HepG2 (cell line): Measurements from ENCODE around the gene HEPHL1. TPM values are rescaled to one million over a fixed set of nuclear protein-coding genes. Genes with fewer than 3 reads are reported as not detected.

Source experiments
- ATAC-seq: fragments of 200-7000 bp; cut with Tn5 transposase; 3 replicates; pipeline ENCODE4 v1.9.1; 2020; ENCODE audit warnings: mild to moderate bottlenecking, moderate library complexity
- BruUV-seq: library from RNA; stranded (reverse); fragments of 400-500 nt; replicated peaks from 2 replicates; lab custom pipeline; 2021; lab: Mats Ljungman, UMichigan
- CTCF ChIA-PET: fragments of 300-600 bp; formaldehyde crosslinking; extraction: SDS; loops from one replicate; lab custom pipeline; 2021; ENCODE audit warnings: low total read pairs, inconsistent platforms, low intra/inter-chr PET ratio; lab: Yijun Ruan, JAX
- POLR2A ChIA-PET: fragments of 350-600 bp; sonication (Branson Sonifier 250); formaldehyde crosslinking; loops from one replicate; lab custom pipeline; 2020; ENCODE audit warnings: antibody characterized with exemption, inconsistent platforms; lab: Yijun Ruan, JAX
- DNase-seq: peaks from one replicate; pipeline ENCODE4 v3.0.0-alpha.2; 2015; ENCODE audit warnings: low spot score
- FAIRE-seq: peaks from 3 replicates; lab custom pipeline; 2011; peaks lifted over from hg19 to GRCh38; lab: Jason Lieb, UNC
- H2AFZ ChIP-seq: one replicate; pipeline ENCODE4 v1.6.1; 2011; ENCODE audit warnings: low read length, inconsistent platforms
- H3K27ac ChIP-seq: fragments of 300-600 bp; 3 replicates; pipeline ENCODE4 v1.8.0; 2011; ENCODE audit warnings: mixed run types, mild to moderate bottlenecking, mixed read lengths, low read length, inconsistent platforms; ENCODE audit not compliant: insufficient read depth; ENCODE audit errors: extremely low read length
- H3K27me3 ChIP-seq, 2 experiments: fragments of 200-600 bp in 1 of 2; 2 replicates in 1 of 2; 3 replicates in 1 of 2; pipeline versions ENCODE4 v1.6.0 to v1.8.0; 2011; ENCODE audit warnings: low read length in 2 of 2, mild to moderate bottlenecking in 2 of 2, moderate library complexity in 2 of 2, inconsistent platforms in 1 of 2; ENCODE audit not compliant: insufficient read depth in 2 of 2, control insufficient read depth in 1 of 2
- H3K36me3 ChIP-seq, 2 experiments: fragments of 200-600 bp in 1 of 2; replicated peaks in 1 of 2; 2 replicates in 1 of 2; 3 replicates in 1 of 2; pipeline versions ENCODE4 v1.5.1 to v1.8.0; 2011; ENCODE audit warnings: low read length in 2 of 2, inconsistent platforms in 1 of 2; ENCODE audit not compliant: insufficient read depth in 2 of 2, control insufficient read depth in 1 of 2
- H3K4me1 ChIP-seq: 2 replicates; pipeline ENCODE4 v1.5.1; 2012; ENCODE audit warnings: low read length, inconsistent platforms; ENCODE audit not compliant: insufficient read depth
- H3K4me2 ChIP-seq: 2 replicates; pipeline ENCODE4 v1.6.0; 2011; ENCODE audit warnings: low read depth, low read length, inconsistent platforms
- H3K4me3 ChIP-seq, 3 experiments: fragments of 200-600 bp in 1 of 3; sonication (generic), shearing (Covaris generic) in 1 of 3; replicated peaks in 1 of 3; 2 replicates each; pipeline ENCODE4 v1.5.1; 2011 to 2016; ENCODE audit warnings: low read length in 3 of 3, inconsistent platforms in 2 of 3, low read depth in 2 of 3, mild to moderate bottlenecking in 2 of 3, control low read depth in 1 of 3, mixed read lengths in 1 of 3; ENCODE audit not compliant: insufficient read depth in 1 of 3
- H3K79me2 ChIP-seq: one replicate; pipeline ENCODE4 v1.6.1; 2011; ENCODE audit warnings: low read length, inconsistent platforms; ENCODE audit not compliant: insufficient read depth
- H3K9ac ChIP-seq: 2 replicates; pipeline ENCODE4 v1.6.0; 2011; ENCODE audit warnings: mild to moderate bottlenecking, low read depth, low read length, inconsistent platforms; ENCODE audit not compliant: insufficient read depth
- H3K9me3 ChIP-seq: 2 replicates; pipeline ENCODE4 v1.5.1; 2012; ENCODE audit warnings: mild to moderate bottlenecking, low read length
- H4K20me1 ChIP-seq: 2 replicates; pipeline ENCODE4 v1.6.0; 2011; ENCODE audit warnings: inconsistent platforms, mild to moderate bottlenecking, low read length, moderate library complexity; ENCODE audit not compliant: insufficient read depth
- RNF219 ChIP-seq: sonication (generic); formaldehyde crosslinking; IDR thresholded peaks from 2 replicates; pipeline ENCODE4 v1.5.0; 2020; ENCODE audit warnings: mild to moderate bottlenecking, missing genetic modification reagents
- SUZ12 ChIP-seq: fragments of 150-350 bp; IDR thresholded peaks from 2 replicates; pipeline ENCODE4 v1.6.1; 2014; ENCODE audit warnings: low read depth, low read length
- TEF ChIP-seq: sonication (generic); formaldehyde crosslinking; IDR thresholded peaks from 2 replicates; pipeline ENCODE4 v1.5.0; 2020; ENCODE audit warnings: missing genetic modification reagents
- WGBS: methylation state at CpG from one replicate; pipeline ENCODE4 v1.1.6; 2017; ENCODE audit warnings: low lambda C conversion rate; 5-methylcytosine and 5-hydroxymethylcytosine counted together
- in situ Hi-C: cut with HindIII; loops from 2 replicates; pipeline ENCODE4 v1.10.0; 2017; ENCODE audit warnings: low pct_unique_long_range_greater_than_20kb; ENCODE audit not compliant: extremely low pct_ligation_motif_present
- intact Hi-C: fragments of 100-400 bp; cut with micrococcal nuclease; formaldehyde crosslinking; loops from one replicate; pipeline ENCODE4 v1.10.0; 2022; ENCODE audit not compliant: unreplicated experiment
- polyA plus RNA-seq, 8 experiments: library from polyadenylated mRNA; depleted of rRNA in 3 of 8; stranded (reverse) in 7 of 8; unstranded in 1 of 8; fragments of >200 nt; fragmentation: Illumina TruSeq in 4 of 8; extraction: Trizol in 4 of 8; gene quantifications; 2 replicates each; pipeline versions ENCODE4 v1.2.1 to v1.2.3, GENCODE V29; 2011 to 2016; ENCODE audit warnings: low read depth in 4 of 8, missing spikeins in 1 of 8, mixed read lengths in 1 of 8; ENCODE audit not compliant: insufficient read depth in 1 of 8
- total RNA-seq, 5 experiments: library from RNA; depleted of rRNA; stranded (reverse); fragments of >200 nt; fragmentation: Illumina TruSeq; extraction: Trizol; gene quantifications; 2 replicates each; pipeline ENCODE4 v1.2.3, GENCODE V29; 2016; ENCODE audit warnings: low read depth in 1 of 5

HEPHL1 gene
- total and polyA plus RNA-seq, 2 of the 13 experiments (the other 11 are each of a cell fraction or from before 2014, with no cell fraction given): 0.04 to 0.05 TPM

DNA sequence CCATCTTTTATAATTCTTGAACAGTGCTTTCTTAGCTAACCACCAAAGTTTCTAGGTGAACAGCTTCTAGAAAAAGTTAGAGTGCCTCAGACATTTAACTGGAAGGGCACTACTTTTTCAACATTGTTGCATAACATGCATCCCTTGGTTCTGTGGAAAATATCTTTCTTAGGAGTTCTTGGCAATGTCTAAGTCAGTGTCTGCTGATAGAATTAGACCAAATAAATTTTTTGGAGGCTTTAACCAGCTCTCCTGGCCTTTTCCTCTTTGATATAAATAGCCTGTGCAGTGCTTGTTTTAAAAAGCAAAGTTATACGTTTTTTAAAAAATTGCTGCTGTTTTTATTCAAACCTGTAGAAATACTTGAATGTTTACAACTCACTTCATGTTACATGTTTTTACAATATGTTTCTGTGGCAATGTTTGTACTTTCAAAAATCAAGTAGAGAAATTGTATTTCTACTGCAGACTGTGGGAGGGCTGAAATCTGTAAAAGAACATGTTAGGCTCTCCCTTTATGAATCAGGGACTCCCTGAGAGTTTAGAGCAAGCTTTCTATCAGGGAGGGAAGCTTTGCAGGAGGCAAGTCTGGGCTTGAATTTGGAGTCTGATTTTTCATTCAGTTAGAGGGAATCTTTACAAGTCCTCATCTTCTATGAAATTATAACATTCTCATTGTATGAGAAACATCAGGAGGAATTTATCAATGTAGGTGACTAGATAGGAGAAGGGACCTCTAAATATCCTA, 91.2 kb downstream of the HEPHL1 start:
- H2AFZ ChIP-seq: no peak overlapping the region
- POLR2A ChIA-PET: no interaction called here
- WGBS: 76% methylated on average over 1 of the region's 1 CpG
- intact Hi-C loops: no loop called here
- no peak overlapping the region for H3K4me2 ChIP-seq
- in situ Hi-C loops: no loop called here
- ATAC-seq: no peak
- CTCF ChIA-PET: no interaction called here
- H3K9me3 ChIP-seq: no peaks in the 10 kb centered on the region
- H3K27ac ChIP-seq: no peak overlapping the region
- H3K4me3 ChIP-seq: no peak overlapping the region
- no peaks in the 10 kb centered on the region for H3K36me3 ChIP-seq
- no peak for DNase-seq
- FAIRE-seq: no peak
- H4K20me1 ChIP-seq: no peaks in the 10 kb centered on the region
- TF ChIP-seq RNF219: no peak
- TF ChIP-seq SUZ12: no peak
- TF ChIP-seq, all 625 proteins: peak for 0
- no TSS peak for BruUV-seq
- Histone ChIP-seq H3K4me1 (peaks cover 18% of the 10 kb centered on the region), H3K27me3 (no peaks in the 10 kb centered on the region; a peak in 1 of 5 replicates), H3K9ac (no peak overlapping the region), H3K79me2 (no peaks in the 10 kb centered on the region)

GRCh38 chr11:94117197-94117574, 96.0 kb downstream of the HEPHL1 start:
- DNase-seq (no peak), FAIRE-seq (no peak), ATAC-seq (peak; percentile 43; the same call in 2 of the 3 replicates)
- no TSS peak for BruUV-seq
- Histone ChIP-seq H3K36me3 (no peaks in the 10 kb centered on the region), H3K9me3 (no peaks in the 10 kb centered on the region), H3K27me3 (no peaks in the 10 kb centered on the region), H3K4me2 (no peak overlapping the region), H4K20me1 (no peaks in the 10 kb centered on the region), H3K27ac (no peak overlapping the region), H2AFZ (no peak overlapping the region), H3K79me2 (no peaks in the 10 kb centered on the region), H3K4me3 (no peak overlapping the region), H3K4me1 (peaks cover 19% of the 10 kb centered on the region), H3K9ac (no peak overlapping the region)
- 43% methylated on average over 1 of the region's 1 CpG for WGBS
- POLR2A ChIA-PET: interaction anchor here (3.0 kb wide), 1 partner anchor 11 kb away, joined by 16 read pairs; the partner anchor contains the start of gene PANX1
- CTCF ChIA-PET: no interaction called here
- TF ChIP-seq TEF (CRISPR knock-in tag): no peak
- intact Hi-C loops: no loop called here
- in situ Hi-C loops: no loop called here
